Testis (tissue), 3 donors: ENCODE measurements around the gene SLFN12. TPM values are rescaled to one million over a fixed set of nuclear protein-coding genes. Genes with fewer than 3 reads are reported as not detected.
"Not testable (repeated sequence)": the region's sequence is repeated elsewhere in the genome, so short reads cannot be mapped to it uniquely, and the experiment has no call there.

Experiments used
- DNase-seq: peaks from one replicate; pipeline ENCODE4 v3.0.0-alpha.2; 2019
- H3K27ac ChIP-seq, 2 donors: fragments of 200-600 bp; sonication (generic); one replicate each; pipeline ENCODE4 v1.5.1; 2019
- H3K27me3 ChIP-seq: fragments of 200-600 bp; sonication (generic); one replicate; pipeline ENCODE4 v1.5.1; 2019
- H3K36me3 ChIP-seq: fragments of 200-600 bp; sonication (generic); one replicate; pipeline ENCODE4 v1.5.1; 2017; ENCODE audit warnings: low read depth; ENCODE audit errors: missing control alignments
- H3K4me1 ChIP-seq: fragments of 200-600 bp; sonication (generic); one replicate; pipeline ENCODE4 v1.5.1; 2019
- H3K4me3 ChIP-seq, 2 donors: fragments of 200-600 bp; sonication (generic); one replicate each; pipeline ENCODE4 v1.5.1; 2017 to 2019
- H3K9me3 ChIP-seq: fragments of 200-600 bp; sonication (generic); one replicate; pipeline ENCODE4 v1.5.1; 2017
- POLR2A ChIP-seq: fragments of 450-650 bp; IDR thresholded peaks from one replicate; pipeline ENCODE4 v1.6.1; 2017; ENCODE audit warnings: antibody characterized with exemption, mild to moderate bottlenecking, moderate library complexity
- WGBS, 2 donors: methylation state at CpG; one replicate each; pipeline ENCODE4 v1.1.5; 2018; 5-methylcytosine and 5-hydroxymethylcytosine counted together
- intact Hi-C: fragments of 100-400 bp; cut with DNase I; formaldehyde crosslinking; loops from one replicate; pipeline ENCODE4 v1.15.1; 2023; ENCODE audit warnings: low total_unique reads
- polyA plus RNA-seq: library from polyadenylated mRNA; stranded (reverse); fragments of 350-450 nt; fragmentation: Illumina TruSeq; extraction: RNeasy Lipid Tissue Mini Kit (QIAGEN cat#74804); gene quantifications from one replicate; pipeline ENCODE4 v1.2.3, GENCODE V29; 2014; ENCODE audit warnings: low read depth, low replicate concordance; ENCODE audit not compliant: insufficient read depth
- total RNA-seq, 2 donors: library from RNA; depleted of rRNA; stranded (reverse); fragments of >200 nt; gene quantifications; one replicate each; pipeline ENCODE4 v1.2.3, GENCODE V29; 2016
- TF ChIP-seq, protein P1 (sequence below), 3 experiments: fragments of 450-650 bp in 2 of 3; fragments of 200-600 bp in 1 of 3; sonication (generic) in 1 of 3; IDR thresholded peaks; one replicate each; pipeline ENCODE4 v1.5.1; 2016 to 2019; ENCODE audit warnings: antibody characterized with exemption in 3 of 3, mild to moderate bottlenecking in 2 of 3, moderate library complexity in 1 of 3

SLFN12 gene
- total and polyA plus RNA-seq, 3 donors from 2014 or later: 2.6 to 4.7 (median 2.9) TPM

DNA sequence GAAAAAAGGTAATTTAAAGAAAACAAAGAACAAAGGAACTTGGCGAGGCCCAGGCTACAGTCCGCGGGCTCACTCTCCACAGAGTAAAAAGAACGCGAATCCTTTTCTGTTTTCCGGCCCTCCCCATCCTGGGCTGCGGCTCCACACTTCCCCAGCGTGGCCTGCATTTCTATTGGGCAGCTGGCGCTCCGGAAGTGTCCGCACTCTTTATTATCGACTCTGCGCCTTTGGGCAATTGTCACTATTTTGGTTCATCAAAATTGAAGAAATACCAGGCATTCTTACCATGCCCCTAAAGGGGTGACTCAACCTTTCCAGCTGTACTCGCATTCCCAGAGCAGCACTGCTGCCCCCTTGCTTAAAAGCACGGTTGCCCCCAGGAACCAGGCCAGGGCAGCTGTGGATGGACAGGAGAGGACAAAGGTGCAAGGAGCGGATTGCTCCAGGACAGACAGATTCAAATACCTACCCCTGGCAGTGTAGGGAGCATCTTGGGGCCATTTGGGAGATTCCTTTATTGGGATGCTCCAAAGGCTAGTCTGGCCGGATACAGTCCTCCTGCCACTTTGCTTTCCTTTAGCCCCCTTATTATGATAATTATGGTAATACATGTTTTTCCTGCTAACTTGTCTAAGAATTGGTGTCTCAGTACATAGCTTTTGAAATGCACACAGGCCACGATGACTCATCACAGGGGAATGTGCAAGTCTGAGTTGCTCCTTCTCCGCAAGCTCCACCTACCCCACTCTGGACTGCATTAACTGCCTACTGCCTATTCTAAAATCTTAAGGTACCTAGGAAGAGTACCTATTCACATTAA is 985 bp upstream of the SLFN12 start:
- intact Hi-C loops: no loop called here
- peak overlapping the region; percentile 58 to 67 for H3K4me3 ChIP-seq
- peak overlapping the region; percentile 52 to 59 for H3K27ac ChIP-seq
- DNase-seq: peak; percentile 80
- H3K9me3 ChIP-seq: no peaks in the 10 kb centered on the region
- TF ChIP-seq POLR2A: no peak
- TF ChIP-seq, protein P1, sequence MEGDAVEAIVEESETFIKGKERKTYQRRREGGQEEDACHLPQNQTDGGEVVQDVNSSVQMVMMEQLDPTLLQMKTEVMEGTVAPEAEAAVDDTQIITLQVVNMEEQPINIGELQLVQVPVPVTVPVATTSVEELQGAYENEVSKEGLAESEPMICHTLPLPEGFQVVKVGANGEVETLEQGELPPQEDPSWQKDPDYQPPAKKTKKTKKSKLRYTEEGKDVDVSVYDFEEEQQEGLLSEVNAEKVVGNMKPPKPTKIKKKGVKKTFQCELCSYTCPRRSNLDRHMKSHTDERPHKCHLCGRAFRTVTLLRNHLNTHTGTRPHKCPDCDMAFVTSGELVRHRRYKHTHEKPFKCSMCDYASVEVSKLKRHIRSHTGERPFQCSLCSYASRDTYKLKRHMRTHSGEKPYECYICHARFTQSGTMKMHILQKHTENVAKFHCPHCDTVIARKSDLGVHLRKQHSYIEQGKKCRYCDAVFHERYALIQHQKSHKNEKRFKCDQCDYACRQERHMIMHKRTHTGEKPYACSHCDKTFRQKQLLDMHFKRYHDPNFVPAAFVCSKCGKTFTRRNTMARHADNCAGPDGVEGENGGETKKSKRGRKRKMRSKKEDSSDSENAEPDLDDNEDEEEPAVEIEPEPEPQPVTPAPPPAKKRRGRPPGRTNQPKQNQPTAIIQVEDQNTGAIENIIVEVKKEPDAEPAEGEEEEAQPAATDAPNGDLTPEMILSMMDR (IDR thresholded peaks at IDR 0.05): no peak
- no peaks in the 10 kb centered on the region for H3K36me3 ChIP-seq
- 4 to 7% methylated on average over 19 of the region's 19 CpGs for WGBS, 2 donors
- H3K27me3 ChIP-seq: no peaks in the 10 kb centered on the region
- peaks cover 12% of the 10 kb centered on the region for H3K4me1 ChIP-seq

DNA sequence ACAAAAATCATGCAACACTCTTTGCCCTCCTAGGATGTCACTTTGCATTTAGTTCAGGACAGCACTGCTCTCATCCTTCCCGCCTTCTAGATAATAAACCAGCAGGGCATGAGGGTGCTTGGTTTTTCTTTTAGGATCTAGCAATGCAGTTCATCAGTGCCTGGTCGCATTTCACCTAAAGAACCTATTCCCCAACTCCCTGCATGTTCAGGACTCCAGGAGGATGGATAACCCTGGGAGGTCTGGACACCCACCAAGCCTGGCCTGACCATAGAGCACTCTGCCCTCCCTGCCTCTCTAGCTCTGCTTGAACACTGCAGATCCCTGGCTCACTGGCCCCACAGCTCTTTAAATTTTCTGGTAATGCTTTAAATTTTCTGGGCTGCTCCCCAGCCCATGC is 2.6 kb downstream of the SLFN12 start:
- intact Hi-C loops: no loop called here
- WGBS, 2 donors: 80 to 89% methylated on average over 2 of the region's 2 CpGs
- no peak overlapping the region for H3K4me3 ChIP-seq
- TF ChIP-seq, protein P1 (IDR thresholded peaks at IDR 0.05): no peak
- TF ChIP-seq POLR2A: no peak
- H3K4me1 ChIP-seq: peaks cover 12% of the 10 kb centered on the region
- no peaks in the 10 kb centered on the region for H3K36me3 ChIP-seq
- no peak overlapping the region for H3K27ac ChIP-seq
- no peak for DNase-seq
- no peaks in the 10 kb centered on the region for H3K9me3 ChIP-seq
- no peaks in the 10 kb centered on the region for H3K27me3 ChIP-seq

DNA sequence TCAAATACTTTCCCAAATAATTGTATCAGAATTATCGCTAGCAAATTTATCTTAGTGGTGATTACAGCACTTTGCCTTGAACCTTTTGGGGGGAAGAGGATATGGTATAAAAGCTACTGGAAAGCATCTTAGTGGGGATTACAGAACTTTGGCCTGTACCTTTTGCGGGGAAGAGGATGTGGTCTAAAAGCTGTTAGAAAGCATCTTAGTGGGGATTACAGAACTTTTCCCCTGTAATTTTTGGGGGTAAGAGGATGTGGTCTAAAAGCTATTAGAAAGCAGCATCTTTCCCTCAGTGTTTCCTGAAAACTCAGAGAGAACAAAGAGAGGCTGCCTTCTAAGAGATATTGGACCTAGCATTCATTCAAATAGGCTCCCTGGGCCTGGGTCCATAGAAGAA is 4.1 kb downstream of the SLFN12 start:
- Histone ChIP-seq H3K4me3 (no peak overlapping the region), H3K4me1 (peaks cover 5% of the 10 kb centered on the region), H3K9me3 (no peaks in the 10 kb centered on the region), H3K27ac (no peak overlapping the region), H3K27me3 (no peaks in the 10 kb centered on the region), H3K36me3 (no peaks in the 10 kb centered on the region)
- TF ChIP-seq, protein P1 (IDR thresholded peaks at IDR 0.05): no peak
- no peak for TF ChIP-seq POLR2A
- intact Hi-C loops: no loop called here
- no peak for DNase-seq
- 83 to 93% methylated on average over 2 of the region's 2 CpGs for WGBS, 2 donors

DNA sequence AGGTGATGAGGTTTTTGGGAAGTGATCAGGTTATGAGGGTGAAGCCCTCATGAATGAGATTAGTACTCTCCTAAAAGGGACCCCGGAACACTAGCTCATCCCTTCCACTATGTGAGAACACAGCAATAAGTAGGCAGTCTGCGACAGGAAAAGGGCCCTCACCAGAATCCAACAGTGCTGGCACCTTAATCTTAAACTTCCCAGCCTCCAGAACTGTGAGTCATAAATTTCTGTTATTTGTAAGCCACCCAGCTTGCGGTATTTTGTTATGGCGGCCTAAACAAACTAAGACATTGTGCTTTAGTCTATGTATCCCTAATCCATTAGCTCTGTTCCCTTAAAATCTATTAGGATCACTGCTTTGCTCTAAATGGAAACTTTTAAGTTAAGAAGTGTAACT is 8.5 kb downstream of the SLFN12 start:
- Histone ChIP-seq H3K27ac (no peak overlapping the region), H3K9me3 (no peaks in the 10 kb centered on the region), H3K27me3 (no peaks in the 10 kb centered on the region), H3K4me3 (no peak overlapping the region), H3K4me1 (no peaks in the 10 kb centered on the region), H3K36me3 (no peaks in the 10 kb centered on the region)
- 80 to 96% methylated on average over 4 of the region's 4 CpGs for WGBS, 2 donors
- DNase-seq: no peak
- TF ChIP-seq POLR2A: no peak
- intact Hi-C loops: no loop called here

DNA sequence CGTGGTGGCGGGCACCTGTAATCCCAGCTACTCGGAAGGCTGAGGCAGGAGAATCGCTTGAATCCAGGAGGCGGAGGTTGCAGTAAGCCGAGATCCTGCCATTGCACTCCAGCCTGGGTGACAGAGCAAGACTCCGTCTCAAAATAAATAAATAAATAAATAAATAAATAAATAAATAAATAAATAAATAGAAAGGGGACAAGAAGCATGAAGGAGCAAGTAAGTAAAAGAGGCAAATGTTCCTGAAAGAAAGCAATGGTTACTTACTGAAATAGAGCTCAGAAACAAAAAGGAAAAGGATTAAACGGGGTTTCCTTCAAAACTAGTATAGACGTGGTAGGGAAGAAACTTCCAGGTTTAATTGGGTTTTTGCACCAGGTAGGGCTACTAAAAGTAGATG is 11.2 kb downstream of the SLFN12 start:
- H3K9me3 ChIP-seq, H3K4me3 ChIP-seq, H3K36me3 ChIP-seq, H3K4me1 ChIP-seq, H3K27ac ChIP-seq, intact Hi-C loops, H3K27me3 ChIP-seq, DNase-seq: not testable (repeated sequence)
- WGBS, 2 donors: 64 to 71% methylated on average over 9 of the region's 9 CpGs

DNA sequence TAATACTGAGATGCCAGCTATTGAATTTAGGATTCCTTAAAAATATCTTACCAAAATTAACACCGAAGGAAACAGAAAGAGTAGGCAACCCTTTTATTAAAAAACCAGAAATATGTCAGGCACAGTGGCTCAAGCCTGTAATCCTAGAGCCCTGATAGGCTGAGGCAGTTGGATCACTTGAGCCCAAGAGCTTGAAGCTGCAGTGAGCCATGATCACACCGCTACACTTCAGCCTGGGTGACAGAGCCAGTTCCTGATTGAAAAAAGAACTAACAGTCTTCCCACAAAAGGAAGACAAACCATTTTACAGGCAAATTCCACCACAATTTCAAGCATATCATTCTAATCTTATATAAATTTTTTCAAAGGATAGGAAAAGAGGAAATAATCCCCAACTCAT is 15.6 kb downstream of the SLFN12 start:
- H3K9me3 ChIP-seq: no peaks in the 10 kb centered on the region
- WGBS, 2 donors: 87 to 88% methylated on average over 2 of the region's 2 CpGs
- H3K27me3 ChIP-seq: no peaks in the 10 kb centered on the region
- intact Hi-C loops: no loop called here
- no peak for DNase-seq
- no peak overlapping the region for H3K27ac ChIP-seq
- H3K36me3 ChIP-seq: no peaks in the 10 kb centered on the region
- no peak overlapping the region for H3K4me3 ChIP-seq
- TF ChIP-seq POLR2A: no peak
- TF ChIP-seq, protein P1 (IDR thresholded peaks at IDR 0.05): no peak
- no peaks in the 10 kb centered on the region for H3K4me1 ChIP-seq

DNA sequence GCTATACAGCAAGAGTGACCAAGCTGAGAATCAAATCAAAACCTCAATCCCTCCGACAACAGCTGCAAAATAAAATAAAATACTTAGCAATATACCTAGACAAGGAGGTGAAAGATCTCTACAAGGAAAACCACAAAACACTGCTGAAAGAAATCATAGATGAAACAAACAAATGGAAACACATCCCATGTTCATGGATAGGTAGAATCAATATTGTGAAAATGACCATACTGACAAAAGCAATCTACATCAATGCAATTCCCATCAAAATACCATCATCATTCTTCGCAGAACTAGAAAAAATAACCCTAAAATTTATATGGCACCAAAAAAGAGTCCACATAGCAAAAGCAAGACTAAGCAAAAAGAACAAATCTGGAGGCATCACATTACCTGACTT is 17.6 kb downstream of the SLFN12 start:
- intact Hi-C loops: not testable (repeated sequence)

More for the DNA sequence above, 17.6 kb downstream of the SLFN12 start:
- not testable (repeated sequence) for H3K27ac ChIP-seq, H3K9me3 ChIP-seq, DNase-seq, H3K27me3 ChIP-seq, H3K36me3 ChIP-seq, H3K4me3 ChIP-seq, H3K4me1 ChIP-seq
- WGBS, 2 donors: 94 to 98% methylated on average over 2 of the region's 2 CpGs
